ENCODE data around the gene KCNB1.

KCNB1 gene

GRCh38 chr20:49482621-49483017, at the start of gene KCNB1:
KCNB1 (minus strand) TSS chr20:49482668; CDS start chr20:49482480, 188 bp downstream.
- Histone ChIP-seq H3K9ac (ENCODE audit: low read depth, low read length, poor library complexity, severe bottlenecking) (no peak within 1 kb of the TSS), H2AFZ (ENCODE audit: low read length) (no peak within 1 kb of the TSS), H3K27me3 (ENCODE audit: insufficient read depth, low read length, poor library complexity, severe bottlenecking) (no peaks in the 10 kb centered on the region)

GRCh38 chr20:49529470-49529869, 47.0 kb upstream of the KCNB1 start:
- Histone ChIP-seq H3K9me2 (replicated peaks; ENCODE audit: low read depth, low read length) (no peaks in the 10 kb centered on the region), H3F3A (ENCODE audit: low read depth) (no peaks in the 10 kb centered on the region), H3K4me3 (ENCODE audit: low read length, poor library complexity, severe bottlenecking) (no peak overlapping the region), H3K9ac (ENCODE audit: low read depth, low read length, poor library complexity, severe bottlenecking) (no peak overlapping the region), H4K20me1 (ENCODE audit: insufficient read depth, low read length, poor library complexity, severe bottlenecking) (no peaks in the 10 kb centered on the region), H3K27me3 (ENCODE audit: insufficient read depth, low read length, poor library complexity, severe bottlenecking) (peaks cover 11% of the 10 kb centered on the region), H3K36me3 (ENCODE audit: insufficient read depth, low read length) (no peaks in the 10 kb centered on the region), H3K79me2 (ENCODE audit: insufficient read depth, low read length) (no peaks in the 10 kb centered on the region), H3K4me1 (ENCODE audit: insufficient read depth, low read length, poor library complexity, severe bottlenecking) (peaks cover 2% of the 10 kb centered on the region), H3K9me3 (ENCODE audit: insufficient read depth, low read depth, low read length) (no peaks in the 10 kb centered on the region), H2AFZ (ENCODE audit: low read length) (no peak overlapping the region), H3K4me2 (ENCODE audit: low read depth, low read length, poor library complexity, severe bottlenecking) (no peak overlapping the region)
- TF ChIP-seq CTCF (conservative IDR thresholded peaks at IDR 0.05; ENCODE audit: low read length) (no peak), EZH2phosphoT487 (IDR thresholded peaks at IDR 0.05; ENCODE audit: borderline replicate concordance) (no peak)

More at GRCh38 chr20:49482621-49483017, at the start of gene KCNB1:
- Histone ChIP-seq H4K20me1 (ENCODE audit: insufficient read depth, low read length, poor library complexity, severe bottlenecking) (no peaks in the 10 kb centered on the region), H3K4me1 (ENCODE audit: insufficient read depth, low read length, poor library complexity, severe bottlenecking) (no peaks in the 10 kb centered on the region), H3K79me2 (ENCODE audit: insufficient read depth, low read length) (no peaks in the 10 kb centered on the region), H3K9me3 (ENCODE audit: insufficient read depth, low read depth, low read length) (no peaks in the 10 kb centered on the region), H3K36me3 (ENCODE audit: insufficient read depth, low read length) (no peaks in the 10 kb centered on the region), H3K4me2 (ENCODE audit: low read depth, low read length, poor library complexity, severe bottlenecking) (no peak within 1 kb of the TSS), H3K4me3 (ENCODE audit: low read length, poor library complexity, severe bottlenecking) (no peak within 1 kb of the TSS), H3K9me2 (replicated peaks; ENCODE audit: low read depth, low read length) (no peaks in the 10 kb centered on the region), H3F3A (ENCODE audit: low read depth) (no peaks in the 10 kb centered on the region)
- TF ChIP-seq EZH2phosphoT487 (IDR thresholded peaks at IDR 0.05; ENCODE audit: borderline replicate concordance): no peak
- TF ChIP-seq CTCF (conservative IDR thresholded peaks at IDR 0.05; ENCODE audit: low read length): no peak

DNA sequence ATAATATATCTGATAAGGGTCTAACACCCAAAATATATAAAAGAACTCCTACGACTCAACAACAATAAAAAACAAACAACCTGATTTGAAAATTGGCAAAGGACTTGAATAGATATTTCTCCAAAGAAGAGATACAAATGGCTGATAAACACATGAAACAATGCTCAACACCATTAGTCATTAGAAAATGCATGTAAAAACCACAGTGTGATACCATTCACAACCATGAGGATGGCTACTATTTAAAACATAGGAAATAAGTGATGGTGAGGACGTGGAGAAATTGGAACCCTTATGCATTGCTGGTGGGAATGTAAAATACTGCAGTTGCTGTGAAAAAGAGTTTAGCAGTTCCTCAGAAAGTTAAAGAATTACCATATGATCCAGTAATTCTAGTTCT, 44.1 kb upstream of the KCNB1 start:
- H3K27me3 ChIP-seq (ENCODE audit: insufficient read depth, low read length, poor library complexity, severe bottlenecking): no peaks in the 10 kb centered on the region
- no peaks in the 10 kb centered on the region for H3K4me1 ChIP-seq (ENCODE audit: insufficient read depth, low read length, poor library complexity, severe bottlenecking)
- no peak for TF ChIP-seq EZH2phosphoT487 (IDR thresholded peaks at IDR 0.05; ENCODE audit: borderline replicate concordance)
- no peak for TF ChIP-seq CTCF (conservative IDR thresholded peaks at IDR 0.05; ENCODE audit: low read length)
- no peaks in the 10 kb centered on the region for H3K79me2 ChIP-seq (ENCODE audit: insufficient read depth, low read length)
- H3K36me3 ChIP-seq (ENCODE audit: insufficient read depth, low read length): no peaks in the 10 kb centered on the region
- no peaks in the 10 kb centered on the region for H3K9me2 ChIP-seq (replicated peaks; ENCODE audit: low read depth, low read length)
- no peak overlapping the region for H2AFZ ChIP-seq (ENCODE audit: low read length)
- H3K4me3 ChIP-seq (ENCODE audit: low read length, poor library complexity, severe bottlenecking): no peak overlapping the region
- H3K4me2 ChIP-seq (ENCODE audit: low read depth, low read length, poor library complexity, severe bottlenecking): no peak overlapping the region
- H3K9me3 ChIP-seq (ENCODE audit: insufficient read depth, low read depth, low read length): no peaks in the 10 kb centered on the region
- no peaks in the 10 kb centered on the region for H3F3A ChIP-seq (ENCODE audit: low read depth)
- H4K20me1 ChIP-seq (ENCODE audit: insufficient read depth, low read length, poor library complexity, severe bottlenecking): no peaks in the 10 kb centered on the region
- no peak overlapping the region for H3K9ac ChIP-seq (ENCODE audit: low read depth, low read length, poor library complexity, severe bottlenecking)

Measured in Loucy (cell line).